Stimulated activated CD4-positive, alpha-beta T cell treated with anti-CD3 and anti-CD28 coated beads, Interleukin-15, amount 100 ng/mL, for 48 hours (primary cell): ENCODE data around the gene RNF113A.
"Not testable (repeated sequence)": the region's sequence is repeated elsewhere in the genome, so short reads cannot be mapped to it uniquely, and the experiment has no call there.

Source experiments
- DNase-seq, 2 donors: peaks; one replicate each; pipeline ENCODE4 v3.0.0-alpha.2; 2020; ENCODE audit warnings: low read depth in 2 of 2

Gene RNF113A

DNA sequence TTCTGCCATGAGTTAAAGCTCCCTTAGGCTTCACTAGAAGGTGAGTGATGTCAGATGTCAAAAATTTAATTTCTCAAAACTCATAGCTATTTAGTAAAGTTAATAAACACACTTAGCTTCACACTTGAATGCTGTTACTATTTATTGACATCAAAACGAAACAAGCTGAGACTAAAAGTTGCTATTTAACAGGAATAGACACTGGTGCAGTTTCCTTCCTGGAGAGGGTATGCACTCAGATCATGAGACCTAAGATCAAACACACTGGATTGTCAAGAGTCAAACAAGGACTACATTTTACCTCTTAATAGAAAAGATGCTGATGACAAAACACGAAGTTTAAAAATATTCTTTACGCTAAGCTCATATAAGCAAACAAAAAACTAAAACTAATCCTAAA is 37.6 kb downstream of the RNF113A start:
- no peak for DNase-seq

DNA sequence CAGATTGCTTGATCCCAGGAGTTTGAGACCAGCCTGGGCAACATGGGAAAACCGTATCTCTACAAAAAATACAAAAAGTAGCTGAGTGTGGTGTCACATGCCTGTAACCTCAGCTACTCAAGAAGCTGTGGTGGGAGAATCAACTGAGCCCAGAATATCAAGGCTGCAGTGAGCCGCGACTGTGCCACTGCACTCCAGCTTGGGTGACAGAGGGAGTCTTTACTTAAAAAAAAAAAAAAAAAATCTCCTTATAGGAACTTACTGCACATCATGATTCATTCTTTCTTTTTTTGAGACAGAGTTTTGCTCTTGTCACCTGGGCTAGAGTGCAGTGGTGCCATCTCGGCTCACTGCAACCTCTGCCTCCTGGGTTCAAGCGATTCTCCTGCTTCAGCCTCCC is 43.1 kb downstream of the RNF113A start:
- no peak for DNase-seq

DNA sequence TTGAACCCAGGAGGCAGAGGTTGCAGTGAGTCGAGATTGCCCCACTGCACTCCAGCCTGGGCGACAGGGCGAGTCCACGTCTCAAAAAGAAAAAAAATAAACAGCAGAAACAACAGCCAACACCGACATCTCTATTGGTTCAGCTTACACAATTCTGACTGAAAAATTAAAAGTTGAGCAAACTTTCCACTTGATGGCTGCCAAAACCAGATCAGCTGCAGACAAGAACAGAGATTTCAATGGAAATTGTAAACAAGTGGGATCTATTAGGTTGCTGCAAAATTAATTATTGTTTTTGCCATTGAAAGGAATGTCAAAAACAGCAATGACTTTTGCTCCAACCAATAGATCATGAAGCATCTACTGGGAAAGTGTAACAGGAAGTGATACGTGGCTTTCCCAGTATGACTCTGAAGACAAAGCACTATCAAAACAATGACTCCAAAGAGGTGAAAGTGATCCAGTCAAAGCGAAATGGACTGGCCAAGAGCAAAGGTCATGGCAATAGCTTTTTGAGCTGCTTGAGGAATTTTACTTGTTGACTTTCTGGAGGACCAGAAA is 45.1 kb downstream of the RNF113A start:
- no peak for DNase-seq

DNA sequence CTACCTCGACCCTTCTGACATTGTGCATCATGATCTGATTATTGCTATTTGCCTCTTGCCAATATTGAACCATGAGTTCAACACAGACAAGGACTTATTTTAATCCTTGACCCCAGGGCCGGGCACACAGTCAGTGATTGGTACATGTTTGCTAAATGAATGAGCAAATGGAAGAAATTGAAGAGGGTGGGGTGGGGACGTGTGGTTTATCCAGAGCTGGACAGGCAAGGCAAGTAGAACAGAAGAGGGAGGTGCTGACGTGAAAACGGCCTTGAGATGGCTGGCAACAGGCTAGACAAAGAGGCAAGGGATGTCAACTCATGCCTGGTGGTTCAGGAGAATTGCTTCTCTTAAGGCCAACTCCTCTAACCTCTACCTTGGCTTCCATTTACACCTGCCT is 47.3 kb downstream of the RNF113A start:
- not testable (repeated sequence) for DNase-seq

DNA sequence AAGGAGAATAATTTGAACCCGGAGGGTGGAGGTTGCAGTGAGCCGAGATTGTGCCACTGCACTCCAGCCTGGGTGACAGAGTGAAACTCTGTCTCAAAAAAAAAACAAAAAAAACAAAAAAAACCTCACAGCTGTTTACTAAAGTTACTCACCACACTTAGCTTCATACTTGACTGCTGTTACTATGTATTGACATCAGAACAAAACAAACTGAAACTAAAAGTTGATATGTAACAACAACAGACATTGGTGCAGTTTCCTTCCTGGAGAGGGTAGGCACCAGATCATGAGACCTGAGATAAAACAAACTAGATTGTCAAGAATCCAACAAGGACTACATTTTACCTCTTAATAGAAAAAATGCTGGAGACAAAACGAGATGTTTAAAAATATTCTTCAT is 49.8 kb downstream of the RNF113A start:
- not testable (repeated sequence) for DNase-seq
